Occipital lobe (tissue), 3 donors: ENCODE data around the gene DIMT1. TPM values are rescaled to one million over a fixed set of nuclear protein-coding genes. Genes with fewer than 3 reads are reported as not detected.

ENCODE experiments used
- DNase-seq: peaks from one replicate; lab custom pipeline; 2025; lab: John Stamatoyannopoulos, UW
- small RNA-seq: library from RNA; depleted of rRNA; stranded (forward); fragments of <200 nt; gene quantifications from one replicate; pipeline ENCODE3, GENCODE V24; 2014
- total RNA-seq: library from RNA; depleted of rRNA; stranded (reverse); fragments of >200 nt; gene quantifications from one replicate; pipeline ENCODE4 v1.2.3, GENCODE V29; 2014

The DIMT1 gene
- total RNA-seq, 1 donor from 2014 or later = 19.8 TPM

GRCh38 chr5:62371409-62371808 is 32.3 kb downstream of the DIMT1 start:
- no peak for DNase-seq

GRCh38 chr5:62369039-62369438 is 34.7 kb downstream of the DIMT1 start:
- no peak for DNase-seq

GRCh38 chr5:62362701-62363100 is 41.0 kb downstream of the DIMT1 start:
- no peak for DNase-seq

GRCh38 chr5:62354028-62354874 is 49.5 kb downstream of the DIMT1 start:
- no peak for DNase-seq

GRCh38 chr5:62348723-62349481 is 54.8 kb downstream of the DIMT1 start:
- DNase-seq = no peak

- DNase-seq = no peak
Observed at GRCh38 chr5:62347928-62348327, 55.8 kb downstream of the DIMT1 start.

GRCh38 chr5:62346748-62347147 is 57.0 kb downstream of the DIMT1 start:
- no peak for DNase-seq

GRCh38 chr5:62343428-62343827 is 60.3 kb downstream of the DIMT1 start:
- DNase-seq = no peak

GRCh38 chr5:62342476-62342837 is 61.2 kb downstream of the DIMT1 start:
- DNase-seq = no peak

- no peak for DNase-seq
Observed at GRCh38 chr5:62341783-62342475, 61.8 kb downstream of the DIMT1 start.

GRCh38 chr5:62340979-62341378 is 62.7 kb downstream of the DIMT1 start:
- no peak for DNase-seq

- DNase-seq = no peak
Observed at GRCh38 chr5:62340392-62340791, 63.3 kb downstream of the DIMT1 start.

Small RNA genes lying within 50 kb of the gene (small RNA-seq; reads per million reads assigned to genes)
- gene RNU6-661P = not detected

Other genes starting within 250 kb of the DIMT1 start
- 285 TPM for gene KIF2A, start 97.7 kb downstream of the DIMT1 start, total RNA-seq
- gene IPO11, start 8.9 kb upstream of the DIMT1 start, total RNA-seq = 35.9 TPM
- gene LRRC70, start 174.9 kb upstream of the DIMT1 start, total RNA-seq = 4.1 TPM